OCI-LY7 (cell line): ENCODE data around the gene KLK8. TPM values are rescaled to one million over a fixed set of nuclear protein-coding genes. Genes with fewer than 3 reads are reported as not detected.

Source experiments
- BruUV-seq: library from RNA; stranded (reverse); fragments of 400-500 nt; replicated peaks from 2 replicates; lab custom pipeline; 2021; lab: Mats Ljungman, UMichigan
- CTCF ChIA-PET: fragments of 300-600 bp; sonication (Branson Sonifier 250); formaldehyde crosslinking; loops from one replicate; lab custom pipeline; 2022; ENCODE audit warnings: antibody characterized with exemption; ENCODE audit not compliant: unreplicated experiment; lab: Charles Lee
- POLR2A ChIA-PET: fragments of 300-600 bp; sonication (Branson Sonifier 250); formaldehyde crosslinking; loops from one replicate; lab custom pipeline; 2022; ENCODE audit warnings: antibody characterized with exemption; lab: Charles Lee
- DNase-seq: peaks from one replicate; pipeline ENCODE4 v3.0.0-alpha.2; 2015; ENCODE audit warnings: low spot score
- H2AFZ ChIP-seq: fragments of 200-600 bp; sonication (generic), shearing (Covaris generic); 2 replicates; pipeline ENCODE4 v1.6.1; 2014; ENCODE audit warnings: mild to moderate bottlenecking, antibody characterized with exemption, low read length, moderate library complexity
- H3K27ac ChIP-seq: fragments of 200-600 bp; sonication (generic); 2 replicates; pipeline ENCODE4 v1.5.1; 2014; ENCODE audit warnings: mixed run types, low read depth, mild to moderate bottlenecking, moderate library complexity, low read length, inconsistent platforms; ENCODE audit not compliant: poor library complexity, severe bottlenecking
- H3K36me3 ChIP-seq: fragments of 200-600 bp; sonication (generic); 2 replicates; pipeline ENCODE4 v1.6.1; 2014; ENCODE audit warnings: mild to moderate bottlenecking, antibody characterized with exemption, low read length, moderate library complexity, mixed read lengths; ENCODE audit not compliant: insufficient read depth
- H3K4me1 ChIP-seq: fragments of 200-600 bp; sonication (generic); 2 replicates; pipeline ENCODE4 v1.5.1; 2014; ENCODE audit warnings: mild to moderate bottlenecking, low read length; ENCODE audit not compliant: insufficient read depth, poor library complexity, severe bottlenecking
- H3K4me2 ChIP-seq: fragments of 200-600 bp; sonication (generic); 2 replicates; pipeline ENCODE4 v1.6.1; 2014; ENCODE audit warnings: mild to moderate bottlenecking, low read length
- H3K4me3 ChIP-seq: fragments of 200-600 bp; sonication (generic); 2 replicates; pipeline ENCODE4 v1.5.1; 2014; ENCODE audit warnings: mild to moderate bottlenecking, low read depth, low read length; ENCODE audit not compliant: poor library complexity, severe bottlenecking
- H3K79me2 ChIP-seq: fragments of 200-600 bp; sonication (generic); 2 replicates; pipeline ENCODE4 v1.6.1; 2016; ENCODE audit warnings: low read depth, mild to moderate bottlenecking, low read length, moderate library complexity, mixed read lengths; ENCODE audit not compliant: insufficient read depth
- H3K9me2 ChIP-seq: fragments of 200-600 bp; sonication (generic); 2 replicates; pipeline ENCODE4 v1.6.1; 2016; ENCODE audit warnings: mild to moderate bottlenecking, low read length, mixed read lengths; ENCODE audit not compliant: insufficient read depth
- H3K9me3 ChIP-seq: fragments of 200-600 bp; sonication (generic); 2 replicates; pipeline ENCODE4 v1.6.1; 2014; ENCODE audit warnings: mild to moderate bottlenecking, mixed run types, low read length, mixed read lengths
- H4K20me1 ChIP-seq: fragments of 200-600 bp; sonication (generic); 2 replicates; pipeline ENCODE4 v1.6.1; 2014; ENCODE audit warnings: mild to moderate bottlenecking, antibody characterized with exemption, low read length, moderate library complexity, mixed read lengths; ENCODE audit not compliant: insufficient read depth
- EZH2phosphoT487 ChIP-seq: fragments of 200-600 bp; sonication (generic); IDR thresholded peaks from 2 replicates; pipeline ENCODE4 v1.6.1; 2018; ENCODE audit warnings: low read depth, borderline replicate concordance, mild to moderate bottlenecking, mixed run types, antibody characterized with exemption, low read length, moderate library complexity, mixed read lengths
- intact Hi-C: fragments of 100-400 bp; cut with micrococcal nuclease; formaldehyde crosslinking; loops from one replicate; pipeline ENCODE4 v1.10.0; 2022; ENCODE audit not compliant: unreplicated experiment
- total RNA-seq, 2 experiments: library from RNA; depleted of rRNA in 1 of 2; stranded (reverse); fragments of >200 nt in 1 of 2; shearing (Covaris generic) in 1 of 2; gene quantifications; 2 replicates each; pipeline ENCODE4 v1.2.3, GENCODE V29; 2014 to 2022
- TF ChIP-seq, protein P1 (sequence below): fragments of 200-600 bp; sonication (generic); conservative IDR thresholded peaks from 2 replicates; pipeline ENCODE4 v1.5.1; 2014; ENCODE audit warnings: mild to moderate bottlenecking, antibody characterized with exemption, low read length, moderate library complexity, mixed read lengths

Gene KLK8
- total RNA-seq, 2 experiments from 2014 or later: not detected

DNA sequence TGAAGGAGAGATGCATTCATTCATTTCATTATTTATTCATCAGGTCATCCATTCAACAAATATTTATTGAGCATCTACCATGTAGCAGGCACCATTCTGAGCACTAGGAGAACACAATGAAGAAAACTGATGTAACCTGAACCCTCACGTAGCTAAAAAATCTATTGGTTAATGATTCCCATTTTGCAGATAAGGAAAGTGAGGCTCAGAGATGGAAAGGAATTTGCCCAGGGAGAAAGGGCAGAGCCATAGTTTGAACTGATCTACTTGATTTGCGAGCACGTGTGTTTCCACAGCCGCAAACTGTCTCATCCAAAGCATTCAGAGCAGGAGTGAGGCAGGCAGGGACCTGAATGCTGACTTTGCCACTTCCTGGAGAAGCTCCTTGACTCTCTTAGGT lies 2.7 kb downstream of the KLK8 start:
- no peak overlapping the region for H2AFZ ChIP-seq
- intact Hi-C loops: no loop called here
- H4K20me1 ChIP-seq: no peaks in the 10 kb centered on the region
- DNase-seq: no peak
- no peak overlapping the region for H3K4me3 ChIP-seq
- no peaks in the 10 kb centered on the region for H3K79me2 ChIP-seq
- TF ChIP-seq, protein P1, sequence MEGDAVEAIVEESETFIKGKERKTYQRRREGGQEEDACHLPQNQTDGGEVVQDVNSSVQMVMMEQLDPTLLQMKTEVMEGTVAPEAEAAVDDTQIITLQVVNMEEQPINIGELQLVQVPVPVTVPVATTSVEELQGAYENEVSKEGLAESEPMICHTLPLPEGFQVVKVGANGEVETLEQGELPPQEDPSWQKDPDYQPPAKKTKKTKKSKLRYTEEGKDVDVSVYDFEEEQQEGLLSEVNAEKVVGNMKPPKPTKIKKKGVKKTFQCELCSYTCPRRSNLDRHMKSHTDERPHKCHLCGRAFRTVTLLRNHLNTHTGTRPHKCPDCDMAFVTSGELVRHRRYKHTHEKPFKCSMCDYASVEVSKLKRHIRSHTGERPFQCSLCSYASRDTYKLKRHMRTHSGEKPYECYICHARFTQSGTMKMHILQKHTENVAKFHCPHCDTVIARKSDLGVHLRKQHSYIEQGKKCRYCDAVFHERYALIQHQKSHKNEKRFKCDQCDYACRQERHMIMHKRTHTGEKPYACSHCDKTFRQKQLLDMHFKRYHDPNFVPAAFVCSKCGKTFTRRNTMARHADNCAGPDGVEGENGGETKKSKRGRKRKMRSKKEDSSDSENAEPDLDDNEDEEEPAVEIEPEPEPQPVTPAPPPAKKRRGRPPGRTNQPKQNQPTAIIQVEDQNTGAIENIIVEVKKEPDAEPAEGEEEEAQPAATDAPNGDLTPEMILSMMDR: no peak
- TF ChIP-seq EZH2phosphoT487: no peak
- H3K9me2 ChIP-seq: no peaks in the 10 kb centered on the region
- no peak overlapping the region for H3K4me2 ChIP-seq
- H3K36me3 ChIP-seq: no peaks in the 10 kb centered on the region
- CTCF ChIA-PET: no interaction called here
- H3K4me1 ChIP-seq: no peaks in the 10 kb centered on the region
- H3K27ac ChIP-seq: no peak overlapping the region
- POLR2A ChIA-PET: no interaction called here
- no TSS peak for BruUV-seq
- peaks cover 12% of the 10 kb centered on the region; the same call in 1 of the 2 replicates for H3K9me3 ChIP-seq

DNA sequence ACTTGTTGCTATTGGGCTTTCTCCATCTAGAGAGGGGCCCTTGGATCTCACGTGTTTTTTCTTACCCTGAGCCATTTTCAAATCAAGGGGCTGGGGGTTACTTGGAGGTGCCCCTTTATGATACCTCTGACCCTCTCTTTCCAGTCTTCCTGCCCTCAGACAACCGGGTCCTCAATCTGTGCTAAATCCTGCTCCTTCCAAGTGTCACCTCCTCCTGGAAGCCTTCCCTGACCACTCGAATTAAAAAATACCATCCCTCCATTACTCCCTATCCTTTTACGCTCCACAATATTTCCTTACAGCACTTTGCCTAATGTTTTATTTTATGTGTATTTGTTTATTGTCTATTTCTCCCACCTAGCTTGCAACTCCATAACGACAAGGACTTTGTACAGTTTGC lies 3.3 kb downstream of the KLK8 start:
- TF ChIP-seq, protein P1: no peak
- TF ChIP-seq EZH2phosphoT487: no peak
- Histone ChIP-seq H3K27ac (no peak overlapping the region), H2AFZ (no peak overlapping the region), H3K4me3 (no peak overlapping the region), H3K4me2 (no peak overlapping the region), H3K36me3 (no peaks in the 10 kb centered on the region), H4K20me1 (no peaks in the 10 kb centered on the region), H3K9me3 (peaks cover 12% of the 10 kb centered on the region; the same call in 1 of the 2 replicates), H3K4me1 (no peaks in the 10 kb centered on the region), H3K79me2 (no peaks in the 10 kb centered on the region), H3K9me2 (no peaks in the 10 kb centered on the region)
- no TSS peak for BruUV-seq
- CTCF ChIA-PET: no interaction called here
- DNase-seq: no peak
- intact Hi-C loops: no loop called here
- POLR2A ChIA-PET: no interaction called here

DNA sequence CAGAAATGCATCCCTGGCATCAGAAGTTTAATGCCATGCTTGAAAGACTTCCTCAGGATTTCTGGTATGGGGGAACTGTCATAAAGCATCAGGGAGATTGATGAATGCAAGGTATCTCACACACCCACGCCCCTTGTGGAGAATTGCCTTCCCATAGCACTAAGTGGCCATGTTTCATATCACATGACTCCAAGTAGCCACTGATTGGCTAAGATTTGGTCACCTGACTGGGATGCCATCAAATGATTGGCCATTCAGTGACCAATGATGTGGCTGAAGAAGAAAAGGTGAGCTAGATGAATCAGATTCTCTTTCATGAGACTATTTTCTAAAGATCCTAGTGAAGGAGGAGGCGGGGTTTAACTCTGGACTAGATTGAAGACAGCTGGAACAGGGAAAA lies 7.3 kb downstream of the KLK8 start:
- Histone ChIP-seq H3K9me2 (no peaks in the 10 kb centered on the region), H3K79me2 (no peaks in the 10 kb centered on the region), H3K36me3 (no peaks in the 10 kb centered on the region), H3K9me3 (peaks cover 12% of the 10 kb centered on the region; the same call in 1 of the 2 replicates), H3K27ac (no peak overlapping the region), H3K4me1 (no peaks in the 10 kb centered on the region), H2AFZ (peak overlapping the region; percentile 77), H3K4me2 (no peak overlapping the region), H4K20me1 (no peaks in the 10 kb centered on the region), H3K4me3 (no peak overlapping the region)
- intact Hi-C loops: no loop called here
- ChIA-PET CTCF (no interaction called here), POLR2A (no interaction called here)
- no TSS peak for BruUV-seq
- no peak for TF ChIP-seq EZH2phosphoT487
- TF ChIP-seq, protein P1: 0 out of 2 replicates have a peak, but pooled peaks have one; percentile 15
- DNase-seq: peak; percentile 55
